Loucy (cell line): Measurements from ENCODE around the gene SCAMP2.

Experiments used
- H2AFZ ChIP-seq: fragments of 200-600 bp; sonication (generic); 2 replicates; pipeline ENCODE4 v1.6.0; 2016; ENCODE audit warnings: antibody characterized with exemption, mild to moderate bottlenecking, low read length, moderate library complexity
- H3F3A ChIP-seq: fragments of 200-600 bp; 2 replicates; pipeline ENCODE4 v1.6.0; 2016; ENCODE audit warnings: antibody characterized with exemption, low read depth, mild to moderate bottlenecking
- H3K27me3 ChIP-seq: fragments of 200-600 bp; sonication (generic); 2 replicates; pipeline ENCODE4 v1.6.1; 2014; ENCODE audit warnings: low read length, mild to moderate bottlenecking; ENCODE audit not compliant: insufficient read depth, poor library complexity, severe bottlenecking
- H3K36me3 ChIP-seq: fragments of 200-600 bp; sonication (generic); 2 replicates; pipeline ENCODE4 v1.6.1; 2016; ENCODE audit warnings: low read length; ENCODE audit not compliant: insufficient read depth
- H3K4me1 ChIP-seq: fragments of 200-600 bp; sonication (generic); 2 replicates; pipeline ENCODE4 v1.5.1; 2014; ENCODE audit warnings: low read length, mild to moderate bottlenecking; ENCODE audit not compliant: insufficient read depth, poor library complexity, severe bottlenecking
- H3K4me2 ChIP-seq: fragments of 200-600 bp; sonication (generic); 2 replicates; pipeline ENCODE4 v1.6.0; 2014; ENCODE audit warnings: antibody characterized with exemption, low read length, low read depth, mild to moderate bottlenecking; ENCODE audit not compliant: poor library complexity, severe bottlenecking
- H3K4me3 ChIP-seq: fragments of 200-600 bp; sonication (generic); 2 replicates; pipeline ENCODE4 v1.5.1; 2014; ENCODE audit warnings: low read length, mild to moderate bottlenecking, mixed read lengths; ENCODE audit not compliant: poor library complexity, severe bottlenecking
- H3K79me2 ChIP-seq: fragments of 200-600 bp; sonication (generic); 2 replicates; pipeline ENCODE4 v1.6.1; 2014; ENCODE audit warnings: low read length; ENCODE audit not compliant: insufficient read depth
- H3K9ac ChIP-seq: fragments of 200-600 bp; sonication (generic); 2 replicates; pipeline ENCODE4 v1.6.0; 2014; ENCODE audit warnings: mild to moderate bottlenecking, low read depth, low read length, moderate library complexity; ENCODE audit not compliant: poor library complexity, severe bottlenecking
- H3K9me2 ChIP-seq: fragments of 200-600 bp; sonication (generic); replicated peaks from 2 replicates; pipeline ENCODE4 v1.6.1; 2016; ENCODE audit warnings: low read depth, low read length, mixed read lengths
- H3K9me3 ChIP-seq: fragments of 200-600 bp; sonication (generic); 2 replicates; pipeline ENCODE4 v1.6.1; 2014; ENCODE audit warnings: mild to moderate bottlenecking, antibody characterized with exemption, low read length, low read depth; ENCODE audit not compliant: insufficient read depth
- H4K20me1 ChIP-seq: fragments of 200-600 bp; sonication (generic); 2 replicates; pipeline ENCODE4 v1.6.0; 2014; ENCODE audit warnings: antibody characterized with exemption, low read length, mild to moderate bottlenecking; ENCODE audit not compliant: insufficient read depth, poor library complexity, severe bottlenecking
- EZH2phosphoT487 ChIP-seq: fragments of 200-600 bp; IDR thresholded peaks from 2 replicates; pipeline ENCODE4 v1.6.1; 2018; ENCODE audit warnings: antibody characterized with exemption, mild to moderate bottlenecking, moderate library complexity, borderline replicate concordance
- TF ChIP-seq, protein P1 (sequence below): fragments of 200-600 bp; sonication (generic); conservative IDR thresholded peaks from 2 replicates; pipeline ENCODE4 v1.5.1; 2014; ENCODE audit warnings: mild to moderate bottlenecking, antibody characterized with exemption, low read length

SCAMP2 gene

DNA sequence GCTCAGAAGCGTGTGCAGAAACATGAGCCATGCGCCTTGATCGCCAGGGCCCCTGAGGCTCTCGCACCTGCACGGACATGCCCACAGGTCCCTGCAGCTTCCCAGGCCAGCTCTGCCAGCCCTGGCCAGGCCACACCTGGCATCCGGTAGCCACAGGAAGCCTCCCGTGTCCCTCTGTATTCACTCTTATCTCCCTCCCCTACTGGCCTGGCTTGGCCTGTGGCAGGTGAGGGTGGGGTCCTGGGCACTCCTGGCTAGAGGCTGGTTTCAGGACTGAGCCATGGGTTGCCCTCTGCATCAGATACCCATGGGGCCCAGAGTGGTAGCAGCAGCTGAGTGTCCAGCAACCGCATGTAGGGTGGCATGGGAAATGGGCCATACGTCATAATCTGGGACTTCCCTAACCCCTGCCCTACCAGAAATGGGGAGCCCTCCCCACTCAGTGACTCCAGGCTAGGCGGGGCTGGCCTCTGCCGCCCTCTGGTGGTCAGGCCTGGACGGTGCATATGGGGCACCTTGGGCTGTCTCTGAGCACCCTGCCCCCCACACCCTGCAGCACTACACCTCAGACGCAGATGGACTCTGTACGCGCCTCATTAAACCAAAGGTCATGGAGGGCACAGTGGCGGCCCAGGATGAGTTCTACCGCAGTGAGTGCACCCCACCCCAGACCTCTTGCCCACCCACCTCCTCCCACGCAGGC lies 73.2 kb downstream of the SCAMP2 start:
- Histone ChIP-seq H3K4me2 (no peak overlapping the region), H3K4me3 (no peak overlapping the region), H3K9me2 (no peaks in the 10 kb centered on the region), H4K20me1 (peaks cover 43% of the 10 kb centered on the region), H3K9ac (no peak overlapping the region), H3K4me1 (no peaks in the 10 kb centered on the region), H3K79me2 (peaks cover 35% of the 10 kb centered on the region; the same call in 1 of the 2 replicates), H3K9me3 (no peaks in the 10 kb centered on the region), H3K36me3 (peaks cover 73% of the 10 kb centered on the region; the same call in 1 of the 2 replicates), H3K27me3 (no peaks in the 10 kb centered on the region), H3F3A (peaks cover 3% of the 10 kb centered on the region; the same call in 1 of the 2 replicates), H2AFZ (no peak overlapping the region)
- TF ChIP-seq, protein P1, sequence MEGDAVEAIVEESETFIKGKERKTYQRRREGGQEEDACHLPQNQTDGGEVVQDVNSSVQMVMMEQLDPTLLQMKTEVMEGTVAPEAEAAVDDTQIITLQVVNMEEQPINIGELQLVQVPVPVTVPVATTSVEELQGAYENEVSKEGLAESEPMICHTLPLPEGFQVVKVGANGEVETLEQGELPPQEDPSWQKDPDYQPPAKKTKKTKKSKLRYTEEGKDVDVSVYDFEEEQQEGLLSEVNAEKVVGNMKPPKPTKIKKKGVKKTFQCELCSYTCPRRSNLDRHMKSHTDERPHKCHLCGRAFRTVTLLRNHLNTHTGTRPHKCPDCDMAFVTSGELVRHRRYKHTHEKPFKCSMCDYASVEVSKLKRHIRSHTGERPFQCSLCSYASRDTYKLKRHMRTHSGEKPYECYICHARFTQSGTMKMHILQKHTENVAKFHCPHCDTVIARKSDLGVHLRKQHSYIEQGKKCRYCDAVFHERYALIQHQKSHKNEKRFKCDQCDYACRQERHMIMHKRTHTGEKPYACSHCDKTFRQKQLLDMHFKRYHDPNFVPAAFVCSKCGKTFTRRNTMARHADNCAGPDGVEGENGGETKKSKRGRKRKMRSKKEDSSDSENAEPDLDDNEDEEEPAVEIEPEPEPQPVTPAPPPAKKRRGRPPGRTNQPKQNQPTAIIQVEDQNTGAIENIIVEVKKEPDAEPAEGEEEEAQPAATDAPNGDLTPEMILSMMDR: peak; percentile 97
- no peak for TF ChIP-seq EZH2phosphoT487

DNA sequence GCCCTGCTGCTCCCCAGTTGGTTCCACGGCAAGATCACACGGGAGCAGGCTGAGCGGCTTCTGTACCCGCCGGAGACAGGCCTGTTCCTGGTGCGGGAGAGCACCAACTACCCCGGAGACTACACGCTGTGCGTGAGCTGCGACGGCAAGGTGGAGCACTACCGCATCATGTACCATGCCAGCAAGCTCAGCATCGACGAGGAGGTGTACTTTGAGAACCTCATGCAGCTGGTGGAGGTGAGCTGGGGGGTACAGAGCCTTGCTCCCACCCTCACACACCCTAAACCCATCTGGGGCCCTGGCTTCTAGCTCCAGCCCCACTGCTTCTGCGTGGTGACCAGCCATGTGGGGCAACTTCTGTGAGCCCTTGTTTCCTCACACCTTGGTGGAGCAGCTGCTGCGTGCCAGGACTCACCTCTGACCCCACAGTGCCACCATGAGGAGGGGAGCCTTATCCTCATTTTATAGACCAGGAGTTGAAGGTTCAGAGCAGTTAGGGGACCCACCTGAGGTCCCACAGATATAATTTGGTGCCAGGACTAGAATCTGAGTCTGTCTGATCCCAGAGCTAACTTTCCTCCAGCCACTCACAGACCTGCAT lies 73.8 kb downstream of the SCAMP2 start:
- Histone ChIP-seq H3K36me3 (peaks cover 73% of the 10 kb centered on the region; the same call in 1 of the 2 replicates), H3K79me2 (peaks cover 42% of the 10 kb centered on the region; the same call in 1 of the 2 replicates), H3K27me3 (no peaks in the 10 kb centered on the region), H3K9me3 (no peaks in the 10 kb centered on the region), H3K9me2 (no peaks in the 10 kb centered on the region), H3K4me1 (no peaks in the 10 kb centered on the region), H3K4me2 (no peak overlapping the region), H3F3A (peaks cover 3% of the 10 kb centered on the region; the same call in 1 of the 2 replicates), H2AFZ (no peak overlapping the region), H3K9ac (no peak overlapping the region), H4K20me1 (peaks cover 50% of the 10 kb centered on the region), H3K4me3 (no peak overlapping the region)
- TF ChIP-seq EZH2phosphoT487: no peak
- TF ChIP-seq, protein P1: no peak; the same call in 1 of the 2 replicates

DNA sequence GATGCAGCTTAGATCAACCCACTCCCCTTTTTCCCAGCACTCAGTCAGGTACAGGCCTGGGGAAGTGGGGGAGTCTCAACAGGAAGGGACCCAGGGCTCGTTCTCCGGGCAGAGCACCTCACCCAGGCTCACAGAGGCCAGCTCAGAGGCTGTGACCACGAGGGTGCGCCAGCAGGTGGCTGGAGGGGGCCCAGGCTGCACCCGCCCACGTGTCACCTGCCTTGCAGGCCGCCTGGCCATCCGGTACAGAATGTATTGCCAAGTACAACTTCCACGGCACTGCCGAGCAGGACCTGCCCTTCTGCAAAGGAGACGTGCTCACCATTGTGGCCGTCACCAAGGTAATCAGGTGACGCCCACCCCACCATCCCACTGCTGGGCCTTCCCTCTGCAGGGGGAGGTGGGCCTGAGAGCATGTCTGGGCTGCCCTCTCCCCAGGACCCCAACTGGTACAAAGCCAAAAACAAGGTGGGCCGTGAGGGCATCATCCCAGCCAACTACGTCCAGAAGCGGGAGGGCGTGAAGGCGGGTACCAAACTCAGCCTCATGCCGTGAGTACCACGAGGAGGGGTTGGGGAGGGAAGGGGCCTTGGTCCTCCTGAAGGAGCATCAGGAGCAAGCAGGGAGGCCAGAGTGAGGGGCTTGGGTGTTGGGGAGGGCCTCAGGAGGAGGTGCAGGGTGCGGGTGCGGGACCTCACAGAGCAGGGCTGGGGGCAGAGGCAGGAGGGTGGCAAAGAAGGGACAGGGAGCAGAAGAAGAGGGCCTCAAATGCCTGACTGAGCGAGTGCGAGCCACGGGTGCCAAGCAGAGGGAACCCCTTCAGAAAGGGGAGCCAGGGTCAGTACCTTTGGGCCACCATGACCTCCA lies 74.5 kb downstream of the SCAMP2 start:
- no peak for TF ChIP-seq EZH2phosphoT487
- TF ChIP-seq, protein P1: no peak
- Histone ChIP-seq H4K20me1 (peaks cover 56% of the 10 kb centered on the region), H3K79me2 (peaks cover 49% of the 10 kb centered on the region), H3K36me3 (peaks cover 65% of the 10 kb centered on the region; the same call in 1 of the 2 replicates), H3F3A (no peaks in the 10 kb centered on the region), H3K4me2 (no peak overlapping the region), H3K4me1 (no peaks in the 10 kb centered on the region), H3K9me2 (no peaks in the 10 kb centered on the region), H3K9ac (no peak overlapping the region), H3K9me3 (no peaks in the 10 kb centered on the region), H3K4me3 (no peak overlapping the region), H2AFZ (no peak overlapping the region), H3K27me3 (no peaks in the 10 kb centered on the region)
